OCI-LY7 (cell line): ENCODE results near the gene PPFIBP1. TPM values are rescaled to one million over a fixed set of nuclear protein-coding genes. Genes with fewer than 3 reads are reported as not detected.

Source experiments
- BruUV-seq: library from RNA; stranded (reverse); fragments of 400-500 nt; replicated peaks from 2 replicates; lab custom pipeline; 2021; lab: Mats Ljungman, UMichigan
- CTCF ChIA-PET: fragments of 300-600 bp; sonication (Branson Sonifier 250); formaldehyde crosslinking; loops from one replicate; lab custom pipeline; 2022; ENCODE audit warnings: antibody characterized with exemption; ENCODE audit not compliant: unreplicated experiment; lab: Charles Lee
- POLR2A ChIA-PET: fragments of 300-600 bp; sonication (Branson Sonifier 250); formaldehyde crosslinking; loops from one replicate; lab custom pipeline; 2022; ENCODE audit warnings: antibody characterized with exemption; lab: Charles Lee
- DNase-seq: peaks from one replicate; pipeline ENCODE4 v3.0.0-alpha.2; 2015; ENCODE audit warnings: low spot score
- H2AFZ ChIP-seq: fragments of 200-600 bp; sonication (generic), shearing (Covaris generic); 2 replicates; pipeline ENCODE4 v1.6.1; 2014; ENCODE audit warnings: mild to moderate bottlenecking, antibody characterized with exemption, low read length, moderate library complexity
- H3K27ac ChIP-seq: fragments of 200-600 bp; sonication (generic); 2 replicates; pipeline ENCODE4 v1.5.1; 2014; ENCODE audit warnings: mixed run types, low read depth, mild to moderate bottlenecking, moderate library complexity, low read length, inconsistent platforms; ENCODE audit not compliant: poor library complexity, severe bottlenecking
- H3K36me3 ChIP-seq: fragments of 200-600 bp; sonication (generic); 2 replicates; pipeline ENCODE4 v1.6.1; 2014; ENCODE audit warnings: mild to moderate bottlenecking, antibody characterized with exemption, low read length, moderate library complexity, mixed read lengths; ENCODE audit not compliant: insufficient read depth
- H3K4me1 ChIP-seq: fragments of 200-600 bp; sonication (generic); 2 replicates; pipeline ENCODE4 v1.5.1; 2014; ENCODE audit warnings: mild to moderate bottlenecking, low read length; ENCODE audit not compliant: insufficient read depth, poor library complexity, severe bottlenecking
- H3K4me2 ChIP-seq: fragments of 200-600 bp; sonication (generic); 2 replicates; pipeline ENCODE4 v1.6.1; 2014; ENCODE audit warnings: mild to moderate bottlenecking, low read length
- H3K4me3 ChIP-seq: fragments of 200-600 bp; sonication (generic); 2 replicates; pipeline ENCODE4 v1.5.1; 2014; ENCODE audit warnings: mild to moderate bottlenecking, low read depth, low read length; ENCODE audit not compliant: poor library complexity, severe bottlenecking
- H3K79me2 ChIP-seq: fragments of 200-600 bp; sonication (generic); 2 replicates; pipeline ENCODE4 v1.6.1; 2016; ENCODE audit warnings: low read depth, mild to moderate bottlenecking, low read length, moderate library complexity, mixed read lengths; ENCODE audit not compliant: insufficient read depth
- H3K9me2 ChIP-seq: fragments of 200-600 bp; sonication (generic); 2 replicates; pipeline ENCODE4 v1.6.1; 2016; ENCODE audit warnings: mild to moderate bottlenecking, low read length, mixed read lengths; ENCODE audit not compliant: insufficient read depth
- H3K9me3 ChIP-seq: fragments of 200-600 bp; sonication (generic); 2 replicates; pipeline ENCODE4 v1.6.1; 2014; ENCODE audit warnings: mild to moderate bottlenecking, mixed run types, low read length, mixed read lengths
- H4K20me1 ChIP-seq: fragments of 200-600 bp; sonication (generic); 2 replicates; pipeline ENCODE4 v1.6.1; 2014; ENCODE audit warnings: mild to moderate bottlenecking, antibody characterized with exemption, low read length, moderate library complexity, mixed read lengths; ENCODE audit not compliant: insufficient read depth
- CTCF ChIP-seq: fragments of 200-600 bp; sonication (generic); conservative IDR thresholded peaks from 2 replicates; pipeline ENCODE4 v1.5.1; 2014; ENCODE audit warnings: mild to moderate bottlenecking, antibody characterized with exemption, low read length, moderate library complexity, mixed read lengths
- EZH2phosphoT487 ChIP-seq: fragments of 200-600 bp; sonication (generic); IDR thresholded peaks from 2 replicates; pipeline ENCODE4 v1.6.1; 2018; ENCODE audit warnings: low read depth, borderline replicate concordance, mild to moderate bottlenecking, mixed run types, antibody characterized with exemption, low read length, moderate library complexity, mixed read lengths
- intact Hi-C: fragments of 100-400 bp; cut with micrococcal nuclease; formaldehyde crosslinking; loops from one replicate; pipeline ENCODE4 v1.10.0; 2022; ENCODE audit not compliant: unreplicated experiment
- total RNA-seq, 2 experiments: library from RNA; depleted of rRNA in 1 of 2; stranded (reverse); fragments of >200 nt in 1 of 2; shearing (Covaris generic) in 1 of 2; gene quantifications; 2 replicates each; pipeline ENCODE4 v1.2.3, GENCODE V29; 2014 to 2022

The PPFIBP1 gene
- total RNA-seq, 2 experiments from 2014 or later, result 7.3 to 14.6 TPM

GRCh38 chr12:27696293-27696652 is 172.3 kb downstream of the PPFIBP1 start, which contains the start of gene REP15:
Gene REP15 (plus strand): TSS chr12:27696447. CDS start chr12:27696563, 116 bp downstream.
- CTCF ChIA-PET, result no interaction called here

GRCh38 chr12:27696864-27697564 is 173.0 kb downstream of the PPFIBP1 start:
- Histone ChIP-seq H3K36me3 (no peaks in the 10 kb centered on the region), H2AFZ (no peak overlapping the region), H4K20me1 (no peaks in the 10 kb centered on the region), H3K79me2 (no peaks in the 10 kb centered on the region), H3K9me3 (no peaks in the 10 kb centered on the region), H3K4me1 (no peaks in the 10 kb centered on the region), H3K4me3 (no peak overlapping the region), H3K9me2 (no peaks in the 10 kb centered on the region), H3K27ac (no peak overlapping the region), H3K4me2 (no peak overlapping the region)
- ChIA-PET CTCF (no interaction called here), POLR2A (interaction anchor here (0.7 to 0.8 kb wide), 2 partner anchors 261 to 721 kb away, joined by 3 read pairs; no protein-coding TSS in a partner anchor)
- no TSS peak for BruUV-seq
- no peak for TF ChIP-seq EZH2phosphoT487
- no peak for TF ChIP-seq CTCF
- no peak for DNase-seq
- intact Hi-C loops, result no loop called here

More at GRCh38 chr12:27696293-27696652, 172.3 kb downstream of the PPFIBP1 start, which contains the start of gene REP15:
- Histone ChIP-seq H3K36me3 (no peaks in the 10 kb centered on the region), H2AFZ (no peak within 1 kb of the TSS), H3K4me1 (no peaks in the 10 kb centered on the region), H3K9me3 (no peaks in the 10 kb centered on the region), H4K20me1 (no peaks in the 10 kb centered on the region), H3K4me2 (no peak within 1 kb of the TSS), H3K4me3 (no peak within 1 kb of the TSS), H3K9me2 (no peaks in the 10 kb centered on the region), H3K79me2 (no peaks in the 10 kb centered on the region), H3K27ac (no peak within 1 kb of the TSS)
- intact Hi-C loops, result no loop called here
- no peak for DNase-seq
- POLR2A ChIA-PET, result interaction anchor here (0.7 kb wide), 1 partner anchor 260 kb away, joined by 3 read pairs; no protein-coding TSS in a partner anchor
- no TSS peak for BruUV-seq
- TF ChIP-seq EZH2phosphoT487 (no peak), CTCF (no peak)
